Stimulated activated CD8-positive, alpha-beta memory T cell treated with anti-CD3 and anti-CD28 coated beads, Interleukin-2, amount 100 ng/mL, for 48 hours (primary cell): Measurements from ENCODE around the gene BPIFB2.

Experiments used
- DNase-seq, 2 donors: peaks; one replicate each; pipeline ENCODE4 v3.0.0-alpha.2; 2020; ENCODE audit warnings: low read depth in 2 of 2

Gene BPIFB2

GRCh38 chr20:33020278-33021161 lies 13.0 kb downstream of the BPIFB2 start:
- no peak for DNase-seq

DNA sequence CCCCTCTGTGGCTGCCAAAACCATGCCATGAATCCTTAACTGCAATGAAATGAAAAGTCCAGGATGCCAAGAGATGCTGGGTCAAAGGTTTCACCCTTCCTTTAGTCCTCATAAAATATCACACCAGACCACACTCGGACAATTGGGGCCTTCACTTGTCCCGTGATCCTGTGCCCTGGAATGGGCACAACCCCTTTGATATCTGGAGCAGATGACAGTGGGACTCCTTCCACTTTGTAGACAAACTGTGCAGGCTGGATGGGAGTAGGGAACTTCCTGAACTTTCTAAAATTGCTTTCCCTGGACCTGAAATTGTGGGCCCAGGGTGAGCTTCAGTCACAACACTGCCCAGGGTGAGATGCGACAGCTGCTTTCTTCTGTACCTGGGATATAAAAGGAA lies 14.4 kb downstream of the BPIFB2 start:
- DNase-seq = no peak

DNA sequence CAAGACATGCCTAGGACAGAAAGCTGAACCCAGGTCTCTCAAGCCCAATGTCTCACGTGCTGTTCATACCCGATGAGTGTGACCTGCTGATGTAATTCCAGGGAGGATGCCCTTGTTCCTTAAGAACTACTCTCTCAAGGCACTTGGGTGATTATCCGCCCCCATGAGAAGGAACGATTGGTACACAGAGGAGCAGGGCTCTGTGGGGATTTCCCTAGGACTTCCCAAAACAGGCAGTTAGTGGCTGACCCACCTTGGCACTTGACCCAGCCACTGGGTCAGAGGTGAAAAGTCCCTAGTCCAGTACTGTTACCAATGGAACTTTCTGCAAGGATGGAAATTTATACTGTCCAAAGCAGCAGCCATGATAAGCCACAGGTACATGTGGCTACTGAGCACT lies 14.8 kb downstream of the BPIFB2 start:
- no peak for DNase-seq

- DNase-seq = no peak
These were observed 15.4 kb downstream of the BPIFB2 start for GRCh38 chr20:33022694-33023438.

- no peak for DNase-seq
These were observed 16.1 kb downstream of the BPIFB2 start for GRCh38 chr20:33023439-33024242.

- DNase-seq = no peak
These were observed 16.7 kb downstream of the BPIFB2 start for GRCh38 chr20:33024243-33024560.

DNA sequence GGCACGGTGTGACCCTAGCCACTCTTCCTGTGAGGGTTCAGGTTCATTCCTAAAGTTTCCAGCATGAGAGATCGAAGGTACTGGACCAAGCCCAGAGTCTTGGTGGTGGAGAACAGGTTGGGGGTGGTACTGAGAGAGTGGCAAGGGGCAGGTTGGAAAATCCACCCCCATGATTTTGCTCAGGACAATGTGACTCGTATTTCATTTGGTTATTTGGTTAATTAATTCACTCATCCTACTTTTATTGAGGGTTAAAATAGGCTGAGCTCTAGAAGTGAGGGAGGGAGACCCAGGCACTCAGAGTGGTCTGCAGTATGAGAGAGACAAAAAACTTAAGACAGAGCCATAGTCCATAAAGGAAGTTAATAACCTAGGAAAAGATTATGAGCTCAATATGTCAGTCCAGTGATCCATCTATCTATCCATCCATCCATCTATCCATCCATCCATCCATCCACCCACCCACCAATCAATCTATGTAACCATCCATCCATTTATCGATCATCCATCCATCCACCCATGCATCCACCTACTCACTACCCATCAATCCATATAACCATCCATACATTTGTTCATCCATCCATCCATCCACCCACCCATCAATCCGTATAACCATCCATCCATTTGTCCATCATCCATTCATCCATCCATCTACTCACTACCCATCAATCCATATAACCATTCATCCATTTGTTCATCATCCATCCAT lies 17.3 kb downstream of the BPIFB2 start:
- no peak for DNase-seq

DNA sequence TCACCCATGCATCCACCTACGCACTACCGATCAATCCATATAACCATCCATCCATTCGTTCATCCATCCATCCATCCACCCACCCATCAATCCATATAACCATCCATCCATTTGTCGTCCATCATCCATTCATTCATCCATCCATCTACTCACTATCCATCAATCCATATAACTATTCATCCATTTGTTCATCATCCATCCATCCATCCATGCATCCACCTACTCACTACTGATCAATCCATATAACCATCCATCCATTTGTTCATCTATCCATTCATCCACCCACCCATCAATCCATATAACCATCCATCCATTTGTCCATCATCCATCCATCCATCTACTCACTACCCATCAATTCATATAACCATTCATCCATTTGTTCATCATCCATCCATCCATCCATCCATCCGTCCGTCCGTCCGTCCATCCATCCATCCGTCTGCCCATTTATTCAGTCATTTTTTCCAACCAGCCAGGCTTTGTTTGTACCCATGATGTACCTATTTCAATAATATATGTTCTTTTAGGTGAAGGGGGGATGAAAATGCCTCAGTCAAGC lies 17.9 kb downstream of the BPIFB2 start:
- no peak for DNase-seq

GRCh38 chr20:33026072-33026778 lies 18.7 kb downstream of the BPIFB2 start:
- no peak for DNase-seq

DNA sequence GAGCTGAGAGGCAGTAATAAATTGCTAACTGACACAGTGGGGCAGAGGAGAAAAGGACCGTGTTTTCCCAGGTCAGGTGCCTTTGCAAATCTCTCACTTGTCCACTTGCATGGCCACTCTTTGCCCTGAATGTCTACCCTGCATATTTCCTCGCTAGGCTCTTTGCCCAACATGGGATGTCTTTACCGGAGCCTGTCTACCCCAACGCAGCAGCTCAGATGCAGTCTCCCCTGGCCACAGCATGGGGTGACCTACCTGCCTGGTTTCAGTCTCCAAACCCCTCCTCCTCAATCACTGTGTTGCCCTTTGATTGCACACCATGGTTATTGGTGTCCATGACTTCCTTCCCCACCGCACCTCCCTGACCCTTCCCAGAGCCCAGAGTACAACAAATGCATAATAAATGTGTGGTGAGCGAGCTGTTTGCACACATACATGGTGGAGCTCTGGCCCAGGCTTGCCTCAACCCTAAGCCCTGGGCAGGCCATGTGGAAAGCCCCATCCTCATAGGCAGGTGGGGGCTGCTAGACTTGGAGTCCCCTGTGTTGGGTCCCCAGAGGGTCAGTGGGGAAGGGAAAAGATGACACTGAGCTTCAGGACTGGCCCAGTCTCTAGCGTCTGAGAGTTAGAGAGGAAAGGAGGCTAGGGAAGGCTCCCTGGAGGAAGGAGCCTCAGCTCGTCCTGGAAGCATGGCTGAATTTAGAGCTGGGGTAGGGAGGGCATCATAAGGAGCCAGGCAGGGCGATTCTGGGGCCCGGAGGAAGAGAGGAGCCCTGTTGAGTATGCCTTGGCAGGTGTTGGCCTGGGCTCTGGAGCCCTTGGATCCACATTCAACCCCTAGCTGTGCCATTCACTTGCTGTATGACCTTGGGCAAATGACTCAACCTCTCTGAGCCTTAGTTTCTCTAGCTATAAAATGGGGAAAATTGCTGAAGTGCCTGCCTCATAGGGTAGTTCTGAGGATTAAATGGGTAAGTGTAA lies 19.6 kb downstream of the BPIFB2 start:
- DNase-seq = no peak

- DNase-seq = no peak
These were observed 20.6 kb downstream of the BPIFB2 start for GRCh38 chr20:33027769-33028751.

DNA sequence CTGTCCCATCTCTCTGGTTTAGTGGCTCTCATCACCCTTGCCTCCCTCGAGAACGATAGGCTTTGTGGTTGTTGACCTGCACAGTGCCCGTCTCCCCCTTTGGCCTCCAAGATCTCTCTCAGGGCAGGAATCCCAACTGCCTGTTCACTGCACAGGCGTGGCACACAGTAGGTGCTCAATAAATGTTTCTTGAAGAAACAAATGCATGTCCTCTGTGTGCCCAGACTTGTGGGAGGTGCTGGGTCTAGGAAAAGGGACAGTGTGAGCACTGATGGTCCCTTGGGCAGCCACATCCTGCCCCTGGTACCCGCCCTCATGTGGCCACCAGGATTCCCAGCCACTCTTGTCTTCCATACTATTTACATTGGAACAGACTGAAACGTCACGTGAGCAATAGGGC lies 21.4 kb downstream of the BPIFB2 start:
- no peak for DNase-seq

DNA sequence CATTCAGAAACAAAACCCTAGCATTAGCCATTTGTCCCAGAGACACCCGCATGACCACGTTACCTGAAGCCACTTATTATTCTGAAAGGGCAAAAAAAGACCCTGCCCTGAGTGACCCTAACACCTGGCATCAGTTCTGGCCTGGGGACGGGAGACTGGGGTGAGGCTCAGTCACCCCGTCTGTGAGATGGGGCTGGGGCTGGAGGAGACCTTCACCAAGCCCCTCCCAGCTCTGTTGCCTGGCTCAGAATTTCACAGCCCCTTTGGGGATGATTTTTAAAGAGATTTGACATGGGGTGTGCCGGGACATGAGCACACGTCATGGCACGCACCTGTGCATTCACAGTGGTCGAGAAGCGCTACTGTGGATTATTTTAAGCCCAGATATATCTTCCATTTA lies 22.6 kb downstream of the BPIFB2 start:
- no peak for DNase-seq

DNA sequence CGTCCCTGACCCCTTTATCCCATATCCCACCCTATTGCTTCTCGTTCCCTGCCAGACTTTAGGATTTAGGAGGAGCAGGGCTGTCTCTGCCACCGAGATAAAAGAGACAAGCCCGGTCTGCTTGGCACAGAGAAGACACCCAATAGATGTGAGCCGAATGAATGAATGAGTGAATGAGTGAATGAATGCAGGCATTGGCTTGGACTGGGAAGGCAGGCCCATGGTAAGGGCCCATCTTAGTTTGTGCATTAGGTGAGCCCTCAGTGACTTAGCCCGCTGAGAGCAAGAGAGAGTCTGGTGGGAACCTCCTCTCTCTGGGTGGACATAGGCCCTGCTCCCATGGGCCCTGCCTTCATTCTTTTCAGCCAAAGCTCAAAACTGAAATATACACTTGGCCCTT lies 23.1 kb downstream of the BPIFB2 start:
- no peak for DNase-seq

DNA sequence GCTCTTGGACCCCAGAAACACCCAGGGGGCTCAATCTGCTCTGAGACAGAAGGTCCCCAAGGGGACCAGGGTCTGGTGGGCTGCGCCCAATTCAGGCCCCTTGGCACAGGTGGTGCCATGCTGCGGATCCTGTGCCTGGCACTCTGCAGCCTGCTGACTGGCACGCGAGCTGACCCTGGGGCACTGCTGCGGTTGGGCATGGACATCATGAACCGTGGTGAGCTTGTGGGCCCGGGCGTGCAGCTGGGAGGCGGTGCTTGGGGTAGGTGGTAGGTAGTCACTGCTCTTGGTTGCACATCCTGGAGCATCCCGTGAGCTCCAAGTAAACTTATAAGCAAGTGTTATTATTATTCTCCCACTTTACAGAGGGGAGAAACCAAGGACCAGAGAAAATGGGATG lies 24.0 kb downstream of the BPIFB2 start, which contains the start of gene BPIFB6:
Gene BPIFB6, plus strand, starts transcription at position 118 of the 400 bp plus-strand sequence. Its CDS starts 0 bp downstream, at position 118.
- DNase-seq = no peak

GRCh38 chr20:33032555-33032954 lies 25.1 kb downstream of the BPIFB2 start:
- no peak for DNase-seq

GRCh38 chr20:33033381-33033780 lies 25.9 kb downstream of the BPIFB2 start:
- no peak for DNase-seq

DNA sequence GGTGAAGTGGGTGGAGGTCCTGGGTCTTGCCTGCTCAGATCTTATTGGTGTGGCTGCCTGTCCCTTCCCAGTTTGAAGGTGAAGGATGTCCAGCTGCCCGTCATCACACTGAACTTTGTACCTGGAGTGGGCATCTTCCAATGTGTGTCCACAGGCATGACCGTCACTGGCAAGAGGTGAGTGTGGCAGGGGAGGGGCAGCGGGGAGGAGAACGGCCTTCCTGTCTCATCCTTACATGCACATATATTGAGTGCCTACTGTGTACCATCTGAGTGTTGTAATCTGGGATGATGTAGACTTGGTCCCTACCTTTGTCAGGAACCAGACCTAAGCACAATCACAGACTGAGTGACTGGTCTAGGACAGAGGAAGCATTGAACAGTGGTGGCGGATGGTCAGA lies 26.6 kb downstream of the BPIFB2 start:
- DNase-seq = no peak
